HepG2 (cell line): Measurements from ENCODE around the gene HOXA1. TPM values are rescaled to one million over a fixed set of nuclear protein-coding genes. Genes with fewer than 3 reads are reported as not detected.

Experiments
- ATF2 ChIP-seq: sonication (generic); formaldehyde crosslinking; IDR thresholded peaks from 2 replicates; pipeline ENCODE4 v1.4.0; 2020; ENCODE audit warnings: missing genetic modification reagents
- BRCA1 ChIP-seq: sonication (generic); formaldehyde crosslinking; IDR thresholded peaks from 2 replicates; pipeline ENCODE4 v1.4.0; 2020; ENCODE audit warnings: missing genetic modification reagents
- CCDC6 ChIP-seq: sonication (generic); formaldehyde crosslinking; IDR thresholded peaks from 2 replicates; pipeline ENCODE4 v1.8.1; 2022; ENCODE audit warnings: mild to moderate bottlenecking, missing genetic modification reagents, moderate library complexity
- DNMT1 ChIP-seq: sonication (generic); formaldehyde crosslinking; IDR thresholded peaks from 2 replicates; pipeline ENCODE4 v1.5.1; 2020; ENCODE audit warnings: mild to moderate bottlenecking, missing genetic modification reagents
- DR1 ChIP-seq: sonication (generic); formaldehyde crosslinking; IDR thresholded peaks from 2 replicates; pipeline ENCODE4 v1.8.0; 2021; ENCODE audit warnings: mild to moderate bottlenecking, missing genetic modification reagents, inconsistent platforms
- GABPA ChIP-seq, 2 experiments: IDR thresholded peaks; 2 replicates each; pipeline ENCODE4 v1.6.1; 2011 to 2016; ENCODE audit warnings: low read depth in 2 of 2, low read length in 1 of 2, missing biosample characterization in 1 of 2, missing genetic modification characterization in 1 of 2
- GATA4 ChIP-seq: sonication (generic); IDR thresholded peaks from 2 replicates; pipeline ENCODE4 v1.6.1; 2016; ENCODE audit warnings: antibody characterized with exemption, low read depth, borderline replicate concordance
- GTF3A ChIP-seq: sonication (generic); formaldehyde crosslinking; conservative IDR thresholded peaks from 2 replicates; pipeline ENCODE4 v1.4.0; 2020; ENCODE audit warnings: mild to moderate bottlenecking, missing genetic modification reagents
- HDAC6 ChIP-seq: fragments of 200-600 bp; sonication (generic); IDR thresholded peaks from 2 replicates; pipeline ENCODE4 v1.7.0; 2017; ENCODE audit warnings: mild to moderate bottlenecking, antibody characterized with exemption, low read length, low read depth
- HNF4G ChIP-seq, 2 experiments: sonication (generic) in 1 of 2; formaldehyde crosslinking in 1 of 2; IDR thresholded peaks; 2 replicates each; pipeline versions ENCODE4 v1.4.0 to v1.6.1; 2011 to 2020; ENCODE audit warnings: borderline replicate concordance in 2 of 2, low read depth in 2 of 2, mild to moderate bottlenecking in 2 of 2, low read length in 1 of 2, missing genetic modification reagents in 1 of 2, moderate library complexity in 1 of 2
- HNRNPLL ChIP-seq: fragments of 200-400 bp; formaldehyde crosslinking; IDR thresholded peaks from 2 replicates; pipeline ENCODE4 v1.6.1; 2017; ENCODE audit warnings: mild to moderate bottlenecking, low read depth, low read length; ENCODE audit not compliant: poor library complexity, severe bottlenecking
- MIER2 ChIP-seq: IDR thresholded peaks from 2 replicates; pipeline ENCODE4 v1.6.1; 2016; ENCODE audit warnings: missing biosample characterization, missing genetic modification reagents
- NBN ChIP-seq: fragments of 450-650 bp; conservative IDR thresholded peaks from 2 replicates; pipeline ENCODE4 v1.6.1; 2017
- PCBP2 ChIP-seq: fragments of 200-400 bp; formaldehyde crosslinking; optimal IDR thresholded peaks from 2 replicates; pipeline ENCODE3; 2018; ENCODE audit warnings: low read length, low read depth; ENCODE audit not compliant: poor library complexity, severe bottlenecking
- PHF8 ChIP-seq: sonication (generic); formaldehyde crosslinking; IDR thresholded peaks from 2 replicates; pipeline ENCODE4 v1.5.0; 2020; ENCODE audit warnings: missing genetic modification reagents
- RFXAP ChIP-seq: sonication (generic); formaldehyde crosslinking; IDR thresholded peaks from 2 replicates; pipeline ENCODE4 v1.4.0; 2020; ENCODE audit warnings: missing genetic modification reagents, borderline replicate concordance
- TBX2 ChIP-seq: sonication (generic); formaldehyde crosslinking; IDR thresholded peaks from 2 replicates; pipeline ENCODE4 v1.5.0; 2020; ENCODE audit warnings: missing genetic modification reagents, mild to moderate bottlenecking, borderline replicate concordance
- TCF7 ChIP-seq: sonication (generic); IDR thresholded peaks from 2 replicates; pipeline ENCODE4 v1.6.1; 2016; ENCODE audit warnings: antibody characterized with exemption, low read depth
- UBTF ChIP-seq: sonication (generic); formaldehyde crosslinking; IDR thresholded peaks from 2 replicates; pipeline ENCODE4 v1.4.0; 2020; ENCODE audit warnings: mild to moderate bottlenecking, missing genetic modification reagents
- ZKSCAN1 ChIP-seq: fragments of 150-350 bp; IDR thresholded peaks from 2 replicates; pipeline ENCODE4 v1.6.1; 2014; ENCODE audit warnings: low read length
- ZKSCAN8 ChIP-seq: IDR thresholded peaks from 2 replicates; pipeline ENCODE4 v1.6.1; 2016; ENCODE audit warnings: borderline replicate concordance, missing genetic modification reagents, missing compliant biosample characterization
- ZNF225 ChIP-seq: sonication (generic); formaldehyde crosslinking; IDR thresholded peaks from 2 replicates; pipeline ENCODE4 v1.4.0; 2020; ENCODE audit warnings: mild to moderate bottlenecking, missing genetic modification reagents
- ZNF605 ChIP-seq: sonication (generic); formaldehyde crosslinking; IDR thresholded peaks from 2 replicates; pipeline ENCODE4 v1.8.0; 2022; ENCODE audit warnings: mild to moderate bottlenecking, missing genetic modification reagents
- polyA plus RNA-seq, 8 experiments: library from polyadenylated mRNA; depleted of rRNA in 3 of 8; stranded (reverse) in 7 of 8; unstranded in 1 of 8; fragments of >200 nt; fragmentation: Illumina TruSeq in 4 of 8; extraction: Trizol in 4 of 8; gene quantifications; 2 replicates each; pipeline versions ENCODE4 v1.2.1 to v1.2.3, GENCODE V29; 2011 to 2016; ENCODE audit warnings: low read depth in 4 of 8, missing spikeins in 1 of 8, mixed read lengths in 1 of 8; ENCODE audit not compliant: insufficient read depth in 1 of 8
- total RNA-seq, 5 experiments: library from RNA; depleted of rRNA; stranded (reverse); fragments of >200 nt; fragmentation: Illumina TruSeq; extraction: Trizol; gene quantifications; 2 replicates each; pipeline ENCODE4 v1.2.3, GENCODE V29; 2016; ENCODE audit warnings: low read depth in 1 of 5
- TF ChIP-seq, protein P1 (sequence below): sonication (generic); formaldehyde crosslinking; IDR thresholded peaks from 2 replicates; pipeline ENCODE4 v1.9.0; 2021; ENCODE audit warnings: missing genetic modification reagents, mild to moderate bottlenecking, borderline replicate concordance

Gene HOXA1
- total and polyA plus RNA-seq, 2 of the 13 experiments (the other 11 are each of a cell fraction or from before 2014, with no cell fraction given): 0.18 to 0.20 TPM

DNA sequence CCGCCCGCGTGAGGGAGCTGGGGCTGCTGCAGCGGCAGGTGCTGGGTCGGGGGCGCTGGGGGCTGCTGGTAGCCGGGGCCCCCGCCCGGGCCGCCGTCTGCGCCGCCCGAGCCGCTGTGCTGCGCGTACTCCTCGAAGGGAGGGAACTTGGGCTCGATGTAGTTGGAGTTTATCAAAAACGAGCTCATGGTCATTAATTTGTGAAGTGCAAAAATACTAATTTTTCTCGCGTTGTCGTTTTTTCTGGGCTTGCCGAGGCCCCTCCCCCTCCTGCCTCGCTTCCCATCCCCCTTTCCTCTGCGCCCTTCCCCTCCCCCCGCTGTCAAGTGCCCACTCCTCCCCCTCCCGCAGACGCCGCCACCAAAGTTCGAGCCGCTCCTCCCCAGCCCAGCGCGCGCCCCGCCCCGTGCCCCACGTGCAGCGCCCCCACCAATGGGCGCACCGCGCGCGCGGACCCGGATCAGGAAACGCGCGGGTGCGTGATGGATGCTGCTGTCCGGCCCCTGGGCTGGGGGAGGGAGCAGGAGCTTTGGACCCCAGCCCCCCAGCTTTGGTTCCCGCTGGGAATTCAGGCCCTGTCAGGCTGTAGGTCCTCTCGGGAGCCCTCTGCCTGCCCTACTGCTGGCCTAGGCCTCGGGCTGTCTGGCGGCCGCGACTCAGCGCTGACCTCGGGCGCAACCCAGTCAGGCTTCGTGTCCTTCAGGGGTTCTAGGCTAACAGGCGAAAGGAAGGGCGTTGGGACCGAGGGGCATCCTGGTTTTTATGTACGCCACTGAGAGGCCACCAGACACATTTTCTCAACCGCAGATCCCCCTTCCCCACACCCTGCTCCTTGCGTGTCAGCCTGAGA, 35.0 kb upstream of the HOXA1 start, which contains the start of gene HOXA4 (continued):
- TF ChIP-seq ZNF605 (CRISPR knock-in tag): peak; percentile 69; the same call in 1 of the 2 replicates
- no peak for TF ChIP-seq UBTF (CRISPR knock-in tag)
- TF ChIP-seq HDAC6: no peak
- no peak for TF ChIP-seq PCBP2
- no peak; the same call in 1 of the 2 replicates for TF ChIP-seq ATF2 (CRISPR knock-in tag)
- peak; percentile 75; the same call in 1 of the 2 replicates for TF ChIP-seq TBX2 (CRISPR knock-in tag)
- TF ChIP-seq TCF7: 0 out of 2 replicates have a peak, but pooled peaks have one; percentile 21
- no peak for TF ChIP-seq GTF3A (CRISPR knock-in tag)
- TF ChIP-seq ZKSCAN8 (CRISPR knock-in tag): no peak
- no peak for TF ChIP-seq DR1 (CRISPR knock-in tag)
- peak; percentile 49 for TF ChIP-seq HNRNPLL
- TF ChIP-seq CCDC6 (CRISPR knock-in tag): peak; percentile 31; the same call in 1 of the 2 replicates
- TF ChIP-seq GATA4: no peak
- no peak for TF ChIP-seq RFXAP (CRISPR knock-in tag)
- no peak for TF ChIP-seq NBN
- TF ChIP-seq, protein P1, sequence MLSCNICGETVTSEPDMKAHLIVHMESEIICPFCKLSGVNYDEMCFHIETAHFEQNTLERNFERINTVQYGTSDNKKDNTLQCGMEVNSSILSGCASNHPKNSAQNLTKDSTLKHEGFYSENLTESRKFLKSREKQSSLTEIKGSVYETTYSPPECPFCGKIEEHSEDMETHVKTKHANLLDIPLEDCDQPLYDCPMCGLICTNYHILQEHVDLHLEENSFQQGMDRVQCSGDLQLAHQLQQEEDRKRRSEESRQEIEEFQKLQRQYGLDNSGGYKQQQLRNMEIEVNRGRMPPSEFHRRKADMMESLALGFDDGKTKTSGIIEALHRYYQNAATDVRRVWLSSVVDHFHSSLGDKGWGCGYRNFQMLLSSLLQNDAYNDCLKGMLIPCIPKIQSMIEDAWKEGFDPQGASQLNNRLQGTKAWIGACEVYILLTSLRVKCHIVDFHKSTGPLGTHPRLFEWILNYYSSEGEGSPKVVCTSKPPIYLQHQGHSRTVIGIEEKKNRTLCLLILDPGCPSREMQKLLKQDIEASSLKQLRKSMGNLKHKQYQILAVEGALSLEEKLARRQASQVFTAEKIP (CRISPR knock-in tag): no peak
- no peak for TF ChIP-seq ZKSCAN1
- peak; percentile 36; the same call in 1 of the 2 replicates for TF ChIP-seq HNF4G (IDR thresholded peaks at IDR 0.05; ENCODE audit: borderline replicate concordance, low read depth, low read length)
- TF ChIP-seq HNF4G (CRISPR knock-in tag; IDR thresholded peaks at IDR 0.05; ENCODE audit: borderline replicate concordance, low read depth): no peak
- TF ChIP-seq GABPA (IDR thresholded peaks at IDR 0.05; ENCODE audit: low read depth, low read length): peak; percentile 62
- peak; percentile 66; the same call in 1 of the 2 replicates for TF ChIP-seq GABPA (CRISPR knock-in tag; IDR thresholded peaks at IDR 0.05; ENCODE audit: low read depth)
- no peak for TF ChIP-seq BRCA1 (CRISPR knock-in tag)
- no peak for TF ChIP-seq DNMT1 (CRISPR knock-in tag)
- no peak for TF ChIP-seq MIER2
- TF ChIP-seq ZNF225 (CRISPR knock-in tag): peak; percentile 62; the same call in 1 of the 2 replicates
- TF ChIP-seq PHF8: peak; percentile 89
